Adipose tissue (tissue), 3 donors: Measurements from ENCODE around the gene FUT8. TPM values are rescaled to one million over a fixed set of nuclear protein-coding genes. Genes with fewer than 3 reads are reported as not detected.
"Not testable (repeated sequence)": the region's sequence is repeated elsewhere in the genome, so short reads cannot be mapped to it uniquely, and the experiment has no call there.

Source experiments
- H3K27ac ChIP-seq: one replicate; pipeline ENCODE4 v1.5.1; 2013; ENCODE audit warnings: low read depth, low read length
- WGBS, 3 donors: extraction: QIAGEN DNeasy Blood & Tissue Kit; methylation state at CpG; one replicate each; pipeline ENCODE4 v1.1.7; 2013; 5-methylcytosine and 5-hydroxymethylcytosine counted together
- polyA plus RNA-seq, 3 donors: library from polyadenylated mRNA; stranded (reverse); fragments of 200-250 nt; gene quantifications; one replicate each; pipeline ENCODE4 v1.2.3, GENCODE V29; 2013
- donor health status: healthy with polysubstance abuse.
- donor health status: Bipolar disorder and iron deficiency.
- donor health status: healthy.

The FUT8 gene
- polyA plus RNA-seq, 3 donors, result 10.7 to 14.7 (median 11.4) TPM

DNA sequence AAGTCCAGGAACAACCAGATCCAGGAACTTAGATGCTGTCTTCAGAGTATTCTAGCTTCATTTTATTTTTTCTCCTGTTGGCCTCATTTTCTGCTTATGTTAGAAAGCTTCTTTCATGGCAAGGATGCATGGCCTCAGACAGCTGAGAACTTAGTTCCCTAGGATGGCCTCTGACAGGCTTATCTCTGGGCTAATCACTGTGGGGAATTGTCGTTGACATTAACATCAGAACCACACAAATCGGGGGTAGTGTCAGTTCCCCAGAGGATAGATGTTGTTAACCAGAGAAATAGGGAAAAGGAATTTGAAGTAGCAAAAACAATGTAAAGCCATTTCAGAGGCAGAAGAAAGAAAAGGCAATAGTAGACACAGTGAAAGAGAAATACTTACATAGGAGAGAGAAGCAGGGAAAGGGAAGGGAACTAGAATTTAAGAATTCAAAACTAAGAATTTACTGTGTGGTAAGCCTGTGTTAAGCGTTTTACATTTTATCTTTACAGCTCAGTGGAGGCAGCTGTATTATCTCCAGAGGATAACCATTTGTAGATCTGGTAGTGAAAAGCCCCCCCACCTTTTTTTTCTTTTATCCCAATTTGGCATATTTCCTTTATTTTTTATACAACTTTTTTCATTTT, 21.8 kb downstream of the FUT8 start:
- H3K27ac ChIP-seq, result no peak overlapping the region
- WGBS, 3 donors, result 28 to 34% (median 31%) methylated on average over 3 of the region's 3 CpGs

DNA sequence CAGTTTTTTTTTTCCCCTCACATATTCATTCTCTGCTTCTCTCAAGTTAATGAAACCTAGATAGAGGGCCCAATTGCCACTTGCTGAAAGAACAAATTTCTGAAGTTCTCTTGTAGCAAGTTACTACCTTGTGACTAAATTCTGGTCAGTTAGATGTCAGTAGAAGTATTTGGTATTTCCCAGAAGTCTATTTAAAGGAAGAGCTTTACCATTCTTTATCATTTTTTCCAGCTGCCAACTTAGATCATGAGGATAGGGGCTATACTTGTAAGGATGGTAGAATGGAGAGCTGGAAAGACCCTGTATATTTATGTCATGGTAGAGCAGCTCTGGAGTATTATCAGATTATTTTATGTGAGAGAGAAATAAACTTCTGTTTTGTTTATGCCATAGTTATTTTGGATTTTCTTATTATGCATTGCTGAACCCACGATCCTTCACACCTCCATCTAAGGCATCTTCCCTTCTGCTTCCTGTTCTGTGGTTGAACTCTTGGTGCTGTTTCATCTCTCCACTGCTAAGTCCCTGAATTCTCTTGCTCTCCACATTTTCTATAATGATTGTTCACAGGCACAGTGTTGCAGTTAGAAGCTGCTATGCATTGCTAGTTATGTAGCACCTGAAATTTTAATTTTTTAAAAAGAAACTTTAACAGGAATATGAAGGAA, 25.9 kb downstream of the FUT8 start:
- H3K27ac ChIP-seq, result no peak overlapping the region
- 57 to 83% (median 58%) methylated on average over 1 of the region's 1 CpG for WGBS, 3 donors

DNA sequence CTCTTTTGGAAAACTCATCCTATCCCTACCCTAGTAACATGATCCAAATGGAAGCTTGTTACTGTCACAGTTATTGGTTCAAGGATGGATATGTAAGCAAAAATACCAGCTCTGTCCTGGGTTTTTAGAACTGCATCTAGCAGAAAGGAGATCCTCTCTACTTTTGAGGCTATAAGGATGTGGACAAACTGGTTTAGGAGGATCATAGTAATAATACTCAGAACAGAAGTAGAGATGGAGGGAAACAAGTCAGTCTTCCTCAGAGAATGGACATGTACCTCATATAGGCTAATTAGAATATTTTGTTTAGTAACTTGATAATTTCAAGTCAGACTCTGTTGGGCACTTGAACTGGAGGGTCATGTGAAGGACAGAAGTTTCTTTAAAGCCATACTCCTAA, 26.6 kb downstream of the FUT8 start:
- no peak overlapping the region for H3K27ac ChIP-seq

DNA sequence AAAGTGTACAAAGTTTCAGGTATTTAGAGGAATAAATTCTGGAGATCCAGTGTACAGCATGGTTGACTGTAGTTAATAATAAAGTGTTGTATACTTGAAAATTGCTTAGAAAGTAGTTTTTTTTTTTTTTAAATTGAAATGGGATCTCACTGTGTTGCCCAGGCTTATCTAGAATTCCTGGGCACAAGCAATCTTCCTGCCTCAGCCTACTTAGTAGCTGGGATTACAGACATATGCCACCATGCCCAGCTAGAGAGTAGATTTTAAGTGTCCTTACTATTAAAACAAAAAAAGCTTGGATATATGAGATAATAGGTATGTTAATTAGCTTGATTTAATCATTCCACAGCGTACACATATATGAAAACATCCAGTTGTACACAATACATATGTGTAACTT, 27.7 kb downstream of the FUT8 start:
- H3K27ac ChIP-seq, result no peak overlapping the region

DNA sequence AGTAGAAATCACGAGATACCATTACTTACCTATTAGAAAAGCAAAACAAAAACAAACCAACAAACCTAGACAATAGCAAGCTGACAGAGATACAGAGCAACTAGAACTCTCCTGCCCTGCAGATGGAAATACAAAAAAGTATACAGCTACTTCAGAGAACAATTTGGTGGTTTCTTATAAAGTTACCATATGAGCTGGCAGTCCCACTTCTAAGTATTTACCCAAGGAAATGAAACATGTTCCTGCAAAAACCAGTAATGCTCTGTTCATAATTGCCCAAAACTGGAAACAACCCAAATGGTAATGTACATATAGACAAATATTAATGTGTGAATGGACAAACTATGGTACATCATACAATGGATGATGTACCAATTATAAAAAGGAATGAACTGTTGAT, 31.7 kb downstream of the FUT8 start:
- 90 to 100% (median 94%) methylated on average over 1 of the region's 1 CpG for WGBS, 3 donors
- H3K27ac ChIP-seq, result no peak overlapping the region

More for the DNA sequence above, 27.7 kb downstream of the FUT8 start:
- 97 to 100% (median 98%) methylated on average over 1 of the region's 1 CpG for WGBS, 3 donors

DNA sequence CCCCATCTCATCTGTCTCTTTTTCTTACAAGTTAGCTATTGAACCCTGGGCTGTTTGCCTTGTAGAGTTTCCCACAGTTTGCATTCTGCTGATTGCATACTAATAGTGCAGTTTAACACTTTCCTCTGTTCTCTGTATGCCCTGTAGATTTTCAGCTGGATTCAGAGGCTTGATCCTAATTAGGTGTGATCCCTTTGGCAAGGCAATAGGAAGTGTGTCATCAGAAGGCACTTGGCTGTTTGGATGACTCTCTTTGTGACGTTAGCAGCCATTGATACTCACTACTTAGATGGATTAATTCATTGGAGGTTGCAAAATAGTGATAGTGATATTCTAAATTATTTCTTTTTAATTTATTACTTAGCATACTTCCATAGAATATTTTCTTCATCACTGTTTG, 33.6 kb downstream of the FUT8 start:
- H3K27ac ChIP-seq, result no peak overlapping the region
- 53 to 60% (median 55%) methylated on average over 1 of the region's 1 CpG for WGBS, 3 donors

DNA sequence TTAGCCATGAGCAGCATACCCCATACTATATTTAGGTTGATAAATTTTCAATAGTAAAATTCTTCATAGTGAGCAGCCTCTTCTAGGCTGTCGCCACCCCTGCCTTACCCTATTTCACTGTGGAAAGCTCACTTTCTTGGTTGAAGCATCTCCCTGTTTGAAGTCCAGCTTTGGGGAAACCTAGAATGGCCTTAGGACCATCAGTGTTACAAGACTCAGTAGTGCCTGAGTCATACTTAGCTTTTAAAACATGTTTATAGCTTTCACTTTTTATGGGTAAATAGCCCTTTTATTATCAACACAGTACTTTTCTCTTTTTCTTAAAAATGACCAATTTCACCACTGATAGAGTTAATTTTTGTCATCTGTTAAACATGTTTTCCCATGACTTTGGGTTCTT, 37.1 kb downstream of the FUT8 start:
- 94 to 100% (median 100%) methylated on average over 1 of the region's 1 CpG for WGBS, 3 donors
- H3K27ac ChIP-seq, result no peak overlapping the region

DNA sequence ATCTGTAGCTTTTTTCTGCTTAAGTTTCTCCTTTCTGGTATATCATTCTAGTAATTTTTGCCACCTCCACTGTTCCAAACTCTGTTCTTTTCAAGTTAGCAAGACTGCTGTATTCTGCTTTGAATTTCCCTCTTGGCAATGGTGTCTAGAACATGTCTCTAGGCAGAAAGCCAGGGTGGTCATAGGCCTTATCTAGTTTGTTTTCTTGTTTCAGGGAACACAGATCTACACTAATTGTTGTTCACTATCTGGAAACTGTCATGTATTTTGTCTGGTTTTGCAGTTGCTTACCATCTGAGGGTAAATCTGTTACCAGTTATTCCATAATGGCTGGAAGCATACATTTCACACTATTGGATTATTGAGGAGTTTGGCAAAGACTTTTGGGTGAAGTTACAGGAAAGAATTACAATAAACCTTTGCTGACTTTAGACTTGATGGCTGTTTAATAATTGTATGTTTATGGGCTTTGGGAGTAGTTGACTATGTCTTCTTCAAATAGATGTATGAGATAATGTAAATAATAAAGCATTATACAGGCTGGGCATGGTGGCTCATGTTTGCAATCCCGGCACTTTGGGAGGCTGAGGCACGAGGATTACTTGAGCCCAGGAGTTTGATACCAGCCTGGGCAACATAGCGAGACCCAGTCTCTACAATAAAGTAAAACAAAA, 41.4 kb downstream of the FUT8 start:
- WGBS, 3 donors, result 91 to 96% (median 94%) methylated on average over 3 of the region's 3 CpGs

DNA sequence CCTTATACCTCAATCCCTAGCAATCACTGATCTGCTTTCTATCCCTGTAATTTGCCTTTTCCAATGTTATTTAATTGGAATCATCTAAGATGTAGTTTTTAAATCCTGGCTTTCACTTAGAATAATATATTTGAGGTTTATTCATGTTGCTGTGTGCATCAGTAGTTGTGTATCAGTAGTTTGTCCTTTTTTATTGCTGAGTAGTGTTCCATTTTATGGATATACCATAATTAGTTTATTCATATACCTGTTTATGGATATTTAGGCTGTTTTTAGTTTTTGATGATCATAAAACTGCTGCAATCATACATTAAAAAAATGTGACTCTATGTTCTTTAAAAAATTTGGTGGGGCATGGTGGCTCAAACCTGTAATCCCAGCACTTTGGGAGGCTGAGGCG, 43.7 kb downstream of the FUT8 start:
- WGBS, 3 donors, result 100% methylated on average over 1 of the region's 1 CpG
- H3K27ac ChIP-seq, result no peak overlapping the region

More for the DNA sequence above, 41.4 kb downstream of the FUT8 start:
- H3K27ac ChIP-seq, result no peak overlapping the region

DNA sequence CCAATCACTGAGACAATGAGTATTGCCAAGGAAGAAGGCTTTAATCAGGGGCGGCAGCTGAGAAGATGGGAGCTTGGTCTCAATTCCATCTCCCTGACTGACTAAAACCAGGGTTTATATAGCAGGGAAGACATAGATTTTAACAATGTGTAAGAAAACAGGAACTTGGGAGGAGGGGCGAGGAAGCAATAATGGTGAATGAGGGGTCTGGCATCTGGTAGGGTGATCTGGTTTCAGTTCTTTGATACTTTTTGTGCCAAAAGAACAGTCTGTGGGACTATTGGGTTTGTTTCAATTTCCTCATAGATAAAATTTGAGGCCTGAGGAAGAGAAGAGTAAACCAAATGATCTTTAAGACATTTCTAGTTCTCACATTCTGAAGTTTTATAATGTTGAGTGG, 49.2 kb downstream of the FUT8 start:
- no peak overlapping the region for H3K27ac ChIP-seq
- 59 to 92% (median 62%) methylated on average over 2 of the region's 2 CpGs for WGBS, 3 donors

DNA sequence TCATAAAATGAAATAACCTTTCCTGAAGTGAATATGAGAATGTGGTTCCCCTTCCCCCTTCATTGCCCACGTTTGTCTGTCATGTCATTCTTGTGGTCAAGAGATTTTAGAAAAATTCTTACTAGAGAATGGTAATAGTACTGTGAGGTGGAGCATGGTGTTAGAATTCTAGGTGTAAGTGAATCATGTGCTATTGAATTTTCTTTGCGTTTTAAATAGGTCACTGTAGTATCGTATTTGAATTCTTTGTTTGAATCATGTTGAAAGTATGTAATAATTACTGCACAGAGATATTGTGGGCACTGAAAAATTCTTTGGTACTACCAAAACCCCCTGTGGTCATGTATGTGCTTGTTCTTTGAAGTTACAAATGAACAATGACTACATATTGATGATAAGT, 49.9 kb downstream of the FUT8 start:
- WGBS, 3 donors, result 77 to 79% (median 77%) methylated on average over 3 of the region's 3 CpGs
- no peak overlapping the region for H3K27ac ChIP-seq

DNA sequence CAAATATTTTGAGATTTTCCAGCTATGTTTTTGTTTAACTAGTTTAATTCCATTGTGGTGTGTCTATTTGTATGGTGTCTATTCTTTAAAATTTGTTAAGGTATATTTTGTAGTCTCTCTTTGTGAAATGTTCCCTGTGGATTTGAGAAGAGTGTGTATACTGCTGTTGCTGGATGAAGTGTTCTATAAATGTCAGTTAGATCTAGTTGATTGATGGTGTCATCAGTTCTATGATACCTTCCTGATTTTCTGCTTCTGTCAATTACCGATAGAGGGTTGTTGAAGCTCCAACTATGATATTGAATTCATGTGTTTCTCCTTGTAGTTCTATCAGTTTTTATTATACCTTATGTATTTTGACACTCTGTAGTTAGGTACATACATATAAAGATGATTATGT, 53.1 kb downstream of the FUT8 start:
- WGBS, 3 donors, result 96 to 100% (median 100%) methylated on average over 1 of the region's 1 CpG
- H3K27ac ChIP-seq, result no peak overlapping the region

DNA sequence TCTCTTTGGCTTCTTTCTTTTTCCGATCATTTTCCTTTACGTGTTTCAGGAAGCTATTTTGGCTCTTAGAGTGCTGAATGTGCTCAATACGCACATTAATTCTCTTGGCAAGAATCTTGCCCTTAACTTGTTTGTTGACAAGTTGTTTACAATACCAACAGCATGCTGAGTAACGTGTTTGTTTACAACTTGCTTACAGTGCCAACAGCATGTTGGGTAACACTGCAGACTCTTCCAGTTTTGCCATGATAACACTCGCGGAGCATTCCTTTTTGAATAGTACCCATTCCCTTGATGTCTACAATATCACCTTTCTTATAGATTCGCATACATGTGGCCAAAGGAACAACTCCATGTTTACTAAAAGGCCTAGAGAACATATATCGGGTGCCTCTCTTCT, 55.4 kb downstream of the FUT8 start:
- H3K27ac ChIP-seq, result not testable (repeated sequence)
- WGBS, 3 donors, result 87 to 95% (median 89%) methylated on average over 8 of the region's 8 CpGs

DNA sequence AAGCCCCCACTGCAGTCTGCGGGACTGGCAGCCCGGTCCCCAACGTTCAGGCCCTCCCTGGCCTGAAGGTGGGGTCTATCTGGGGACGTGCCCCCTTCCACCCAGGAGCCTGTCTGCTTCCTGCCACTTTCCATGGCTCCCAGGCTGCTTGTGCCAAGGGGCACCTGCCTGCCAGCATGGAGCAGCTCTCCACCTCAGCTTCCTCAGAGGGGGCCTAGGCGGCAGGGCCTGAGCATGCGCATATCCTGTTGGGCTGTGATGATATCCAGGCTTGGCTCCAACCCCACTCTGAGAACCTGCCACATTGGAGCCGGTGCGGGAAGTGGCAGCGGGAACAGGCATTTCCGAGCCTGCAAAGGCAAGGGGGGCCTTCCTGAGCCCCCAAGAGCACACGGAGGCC, 57.4 kb downstream of the FUT8 start:
- H3K27ac ChIP-seq, result no peak overlapping the region
- 75 to 83% (median 79%) methylated on average over 10 to 11 of the region's 11 CpGs for WGBS, 3 donors

DNA sequence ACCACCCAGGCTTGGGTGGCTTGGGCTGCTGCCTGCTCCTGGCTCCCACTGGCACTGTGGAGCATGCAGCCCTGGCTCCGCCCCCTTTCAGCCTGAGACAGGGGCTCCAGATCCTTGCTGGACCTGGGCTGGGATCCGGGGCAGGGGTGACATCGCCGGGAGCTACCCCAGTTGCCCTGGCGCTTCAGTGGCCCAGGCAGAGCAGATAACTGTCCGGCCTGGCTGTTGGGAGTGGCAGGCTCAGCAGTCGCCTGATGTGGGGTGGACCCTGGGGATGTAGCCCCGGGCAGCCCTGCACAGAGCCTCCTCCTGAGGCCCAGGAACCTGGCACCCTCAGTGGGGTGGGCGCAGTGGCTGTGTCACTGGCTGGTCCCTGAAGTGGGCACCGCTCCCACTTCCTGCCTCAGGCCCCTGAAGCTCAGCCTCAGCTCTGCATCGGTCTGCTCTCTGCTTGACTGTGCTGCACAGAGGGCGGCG, 57.9 kb downstream of the FUT8 start:
- 91 to 94% (median 92%) methylated on average over 13 of the region's 13 CpGs for WGBS, 3 donors
- no peak overlapping the region for H3K27ac ChIP-seq

DNA sequence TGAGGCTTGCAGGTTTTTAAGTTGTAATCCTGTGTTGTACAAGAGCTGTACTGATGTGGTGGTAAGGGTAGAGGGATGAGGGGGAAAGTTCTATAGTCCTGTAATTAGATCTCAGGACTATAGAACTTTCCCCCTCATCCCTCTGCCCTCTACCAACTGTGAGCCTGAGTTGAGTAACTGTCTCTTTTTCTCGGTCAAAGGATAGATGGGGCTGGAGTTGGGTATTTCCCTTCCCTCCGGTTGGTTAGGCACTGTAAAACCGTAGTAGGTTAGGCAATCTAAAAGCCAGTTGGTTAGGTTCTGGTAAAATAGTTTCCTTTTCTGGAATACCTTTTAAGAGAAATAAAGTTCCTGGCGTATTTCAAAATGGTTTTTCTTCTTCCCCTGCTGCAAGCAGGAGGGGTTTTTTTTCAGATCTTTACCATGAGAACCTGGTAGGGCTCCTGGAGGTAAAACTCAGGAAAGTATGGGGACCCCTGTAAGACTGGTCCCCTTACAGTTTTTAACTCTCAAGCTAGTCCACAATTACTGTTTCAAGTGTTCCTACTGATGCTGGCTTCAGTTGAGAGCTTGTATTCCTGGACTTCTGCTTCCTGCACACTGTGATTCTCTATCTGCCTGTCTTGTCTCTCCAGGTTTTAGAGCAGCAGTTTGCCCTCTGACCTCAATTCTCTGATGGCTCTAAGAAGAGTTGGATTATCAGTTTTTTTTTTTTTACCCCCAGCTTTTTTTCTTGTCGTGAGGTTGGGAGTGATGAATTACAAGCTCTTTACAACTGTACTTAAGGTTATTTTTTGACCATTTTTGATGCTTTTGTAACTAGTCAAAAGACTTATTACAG, 58.7 kb downstream of the FUT8 start:
- 57 to 78% (median 64%) methylated on average over 5 of the region's 5 CpGs for WGBS, 3 donors
- no peak overlapping the region for H3K27ac ChIP-seq

DNA sequence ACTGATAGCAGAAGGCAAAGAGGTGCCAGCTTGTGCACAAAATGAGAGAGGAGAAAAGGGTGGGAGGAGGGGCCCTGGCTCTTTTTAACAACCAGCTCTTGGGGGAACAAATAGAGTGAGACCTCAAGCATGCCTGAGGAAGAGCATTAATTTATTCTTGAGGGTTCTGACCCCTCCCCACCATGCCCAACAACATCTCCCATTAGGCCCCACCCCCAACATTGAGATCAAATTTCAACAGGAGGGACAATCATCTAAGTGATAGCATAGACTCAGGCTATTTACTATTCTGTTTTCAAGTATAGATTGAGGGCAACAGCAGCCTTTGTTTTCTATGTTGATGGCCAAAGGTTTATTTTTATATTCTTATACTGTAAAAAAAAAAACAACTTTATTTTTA, 59.7 kb downstream of the FUT8 start:
- H3K27ac ChIP-seq, result no peak overlapping the region

DNA sequence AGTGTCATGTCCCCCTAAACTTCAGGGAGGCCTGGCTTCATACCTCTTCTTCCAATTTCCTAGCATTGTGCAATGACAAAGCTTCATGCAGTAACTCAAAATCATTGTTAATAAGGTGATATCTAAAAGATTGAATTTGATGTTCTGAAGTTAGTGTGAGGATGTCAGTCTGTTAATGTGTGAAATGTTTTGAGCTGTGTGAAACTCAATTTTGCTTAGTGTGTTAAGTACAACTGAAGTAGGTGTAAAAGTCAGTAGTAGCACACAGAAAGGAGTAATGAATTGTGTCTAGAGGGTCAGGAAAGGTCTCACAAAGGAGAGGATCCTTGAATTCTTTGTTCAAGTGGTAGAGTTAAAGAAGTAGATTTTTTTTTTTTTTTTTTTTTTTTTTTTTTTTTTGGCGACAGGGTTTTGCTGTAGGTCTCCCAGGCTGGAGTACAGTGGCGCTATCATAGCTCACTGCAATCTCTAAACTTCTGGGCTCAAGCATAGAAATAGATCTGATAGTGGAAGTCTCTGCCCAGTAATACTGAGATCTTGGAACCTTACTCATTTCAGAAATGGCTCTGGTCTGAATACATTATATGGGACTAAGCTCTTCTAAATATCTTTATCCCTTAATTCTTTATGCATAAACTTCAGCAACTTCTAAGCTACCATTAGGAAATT, 63.9 kb downstream of the FUT8 start:
- WGBS, 3 donors, result 60 to 83% (median 80%) methylated on average over 1 to 2 of the region's 2 CpGs
- no peak overlapping the region for H3K27ac ChIP-seq
